Measurements from ENCODE around the gene C2CD3.
"Not testable (repeated sequence)": the region's sequence is repeated elsewhere in the genome, so short reads cannot be mapped to it uniquely, and the experiment has no call there.

C2CD3 gene

DNA sequence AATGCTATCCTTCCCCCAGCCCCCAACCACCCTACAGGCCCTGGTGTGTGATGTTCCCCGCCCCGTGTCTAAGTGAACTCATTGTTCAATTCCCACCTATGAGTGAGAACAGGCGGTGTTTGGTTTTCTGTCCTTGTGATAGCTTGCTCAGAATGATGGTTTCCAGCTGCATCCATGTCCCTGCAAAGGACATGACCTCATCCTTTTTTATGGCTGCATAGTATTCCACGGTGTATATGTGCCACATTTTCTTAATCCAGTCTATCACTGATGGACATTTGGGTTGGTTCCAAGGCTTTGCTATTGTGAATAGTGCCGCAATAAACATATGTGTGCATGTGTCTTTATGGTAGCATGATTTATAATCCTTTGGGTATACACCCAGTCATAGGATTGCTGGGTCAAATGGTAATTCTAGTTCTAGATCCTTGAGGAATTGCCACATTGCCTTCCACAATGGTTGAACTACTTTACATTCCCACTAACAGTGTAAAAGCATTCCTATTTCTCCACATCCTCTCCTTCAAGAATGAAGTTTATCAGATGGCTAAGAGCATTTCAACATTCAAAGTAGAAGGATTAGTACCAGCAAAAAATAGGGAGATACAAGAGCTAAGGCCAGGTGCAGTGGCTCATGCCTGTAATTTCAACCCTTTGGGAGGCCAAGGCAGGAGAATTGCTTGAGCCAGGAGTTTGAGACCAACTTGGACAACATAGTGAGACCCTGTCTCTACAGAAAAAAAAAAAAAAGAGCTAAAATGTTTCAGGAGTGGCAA is 50.4 kb downstream of the C2CD3 start:
- not testable (repeated sequence) for DNase-seq

DNA sequence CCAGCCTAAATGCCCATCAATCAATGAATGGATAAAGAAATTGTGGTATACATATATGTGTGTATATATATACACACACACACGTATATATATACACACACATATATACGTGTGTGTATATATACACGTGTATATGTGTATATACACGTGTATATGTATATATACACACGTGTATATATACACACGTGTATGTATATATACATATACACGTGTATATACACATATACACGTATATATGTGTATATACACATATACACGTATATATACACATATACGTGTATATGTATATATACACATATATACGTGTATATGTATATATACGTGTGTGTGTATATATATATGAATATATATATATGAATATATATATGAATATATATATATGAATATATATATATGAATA is 54.1 kb downstream of the C2CD3 start:
- DNase-seq = no peak

GRCh38 chr11:74112877-74113276 is 57.9 kb downstream of the C2CD3 start:
- DNase-seq = no peak

GRCh38 chr11:74106124-74106523 is 64.7 kb downstream of the C2CD3 start:
- no peak for DNase-seq

DNA sequence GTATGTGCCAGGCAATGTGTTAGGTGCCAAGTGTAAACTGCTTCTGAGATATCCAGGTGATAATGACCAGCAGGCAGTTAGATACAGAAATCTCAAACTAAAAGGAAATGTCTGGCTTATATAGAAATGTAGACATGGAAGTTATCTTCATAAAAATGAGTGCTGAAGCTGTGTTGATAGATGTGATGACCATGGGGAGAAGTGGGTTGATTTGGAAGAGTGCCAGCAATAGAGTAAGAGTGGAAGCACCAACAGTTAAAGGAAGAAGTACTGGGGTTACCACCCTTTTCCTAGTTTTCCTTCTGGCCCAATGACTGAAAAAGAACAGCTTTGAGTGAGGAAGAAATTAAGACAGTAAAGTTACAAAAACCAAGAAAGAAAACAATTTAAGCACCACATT is 68.5 kb downstream of the C2CD3 start:
- no peak for DNase-seq

GRCh38 chr11:74100735-74101134 is 70.1 kb downstream of the C2CD3 start:
- no peak for DNase-seq

- DNase-seq = no peak
These were observed 70.6 kb downstream of the C2CD3 start for GRCh38 chr11:74100231-74100630.

DNA sequence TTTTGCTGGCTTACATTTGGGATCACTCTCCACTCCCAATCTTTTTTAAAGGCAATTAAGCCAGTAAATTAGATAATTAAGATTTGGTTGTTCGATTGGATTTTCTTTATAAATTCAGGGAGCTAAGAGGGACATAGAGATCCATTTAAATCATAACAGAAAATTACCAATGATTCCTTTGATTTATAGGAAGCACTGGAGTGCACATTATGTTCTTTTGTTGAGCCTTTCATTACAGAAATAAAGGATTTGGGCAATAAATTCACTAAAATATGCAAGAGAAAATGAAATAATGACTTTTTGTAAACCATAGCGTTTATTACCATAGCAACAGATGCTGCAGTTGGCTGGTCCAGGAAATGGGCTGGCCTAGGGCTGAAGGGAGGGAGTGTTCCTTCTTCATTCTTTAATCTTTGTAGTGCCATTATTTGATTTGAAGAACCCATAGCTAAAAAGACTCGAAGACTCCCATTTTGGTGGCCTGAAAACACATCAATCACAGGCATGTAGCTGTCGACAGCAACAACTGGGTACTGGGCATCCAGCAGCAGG is 73.0 kb downstream of the C2CD3 start:
- DNase-seq = no peak

DNA sequence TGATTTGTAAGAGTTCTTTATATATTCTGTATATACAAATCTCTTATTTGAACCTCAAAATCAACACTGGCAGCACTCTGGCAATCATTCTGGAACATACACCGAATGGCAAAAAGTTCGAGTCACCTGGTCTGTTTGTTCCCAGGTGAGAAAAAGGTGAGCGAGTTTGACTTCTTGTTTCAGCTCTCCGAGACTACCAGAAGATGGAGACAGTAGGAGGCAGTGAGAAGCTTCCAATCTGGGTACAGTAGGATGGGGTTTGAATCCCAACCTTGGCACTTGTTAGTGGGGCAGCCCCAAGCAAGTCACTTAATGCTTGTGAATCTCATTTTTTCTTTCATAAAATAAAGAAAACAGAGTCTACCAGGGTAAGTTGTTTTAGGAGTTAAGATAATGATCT is 76.4 kb downstream of the C2CD3 start:
- DNase-seq = no peak

DNA sequence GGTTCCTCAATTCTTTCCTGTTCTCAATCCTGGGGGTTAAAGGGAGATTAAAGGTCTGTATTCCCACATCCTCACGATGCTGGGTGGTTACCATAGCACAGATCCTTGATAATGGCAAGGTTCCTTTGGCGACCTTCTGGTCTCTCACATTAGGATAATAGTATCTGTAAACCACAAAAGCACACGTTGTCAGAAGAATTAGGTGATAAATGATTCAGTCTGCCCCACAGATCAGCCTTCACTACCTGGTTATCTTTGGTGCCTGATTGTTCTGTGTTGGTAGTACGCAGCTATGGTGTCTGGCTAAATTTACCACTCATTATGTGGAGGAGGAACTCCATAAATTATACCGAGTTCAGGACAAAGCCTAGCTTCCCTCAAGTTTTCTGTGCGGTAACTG is 78.4 kb downstream of the C2CD3 start:
- DNase-seq = no peak

- no peak for DNase-seq
These were observed 79.3 kb downstream of the C2CD3 start for GRCh38 chr11:74091549-74091948.

DNA sequence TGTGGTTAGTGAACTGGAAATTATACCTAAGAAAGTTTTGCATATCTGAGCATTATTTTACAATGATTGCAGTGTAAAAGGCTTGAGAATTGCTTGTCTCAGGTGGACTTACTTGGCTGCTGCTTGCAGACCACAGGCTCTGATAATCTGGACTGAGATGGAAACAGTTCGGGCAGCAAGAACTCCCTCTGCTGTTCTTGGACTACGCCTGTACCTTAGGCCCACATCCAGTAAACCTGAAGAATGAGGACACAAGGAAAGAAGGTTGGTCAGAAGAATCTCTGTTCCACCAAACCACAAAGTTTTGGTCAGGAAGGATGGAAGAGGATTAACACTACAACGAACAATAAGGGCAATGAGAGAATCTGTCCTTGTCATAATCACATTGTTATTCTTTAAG is 80.1 kb downstream of the C2CD3 start:
- no peak for DNase-seq

- DNase-seq = no peak
These were observed 84.4 kb downstream of the C2CD3 start for GRCh38 chr11:74086242-74086884.

- DNase-seq = no peak
These were observed 85.3 kb downstream of the C2CD3 start for GRCh38 chr11:74085542-74085892.

DNA sequence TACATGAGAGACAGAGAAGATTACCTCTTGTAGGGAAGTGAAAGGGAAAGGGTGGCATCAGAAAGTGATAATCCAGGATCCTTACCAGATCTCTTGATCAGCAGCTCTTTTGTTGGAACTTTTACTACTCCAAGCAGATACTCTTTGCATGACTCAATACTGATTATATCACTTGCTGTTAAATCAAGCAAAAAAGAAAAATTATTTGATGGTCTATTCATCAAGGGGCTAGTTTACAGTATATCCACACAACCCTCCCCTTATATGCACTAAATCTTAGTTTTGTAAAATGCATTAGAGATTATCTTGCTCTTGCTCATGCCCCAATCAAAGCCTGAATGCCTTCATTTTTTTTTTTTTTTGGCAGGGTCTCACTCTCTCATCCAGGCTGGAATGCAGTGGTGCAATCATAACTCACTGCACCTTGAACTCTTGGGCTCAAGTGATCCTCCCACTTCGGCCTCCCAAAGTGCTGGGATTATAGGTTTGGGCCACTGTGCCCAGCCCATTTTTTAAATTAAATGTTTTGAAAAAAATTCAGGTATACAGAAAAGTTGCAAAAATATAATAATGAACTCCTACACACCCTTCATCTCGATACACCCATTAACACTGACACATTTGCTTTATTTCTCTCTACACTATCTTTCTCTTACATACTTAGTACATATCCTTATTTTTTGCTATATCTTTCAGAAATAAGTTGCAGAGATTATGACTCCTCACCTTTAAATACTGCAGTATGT is 85.8 kb downstream of the C2CD3 start:
- DNase-seq = no peak

DNA sequence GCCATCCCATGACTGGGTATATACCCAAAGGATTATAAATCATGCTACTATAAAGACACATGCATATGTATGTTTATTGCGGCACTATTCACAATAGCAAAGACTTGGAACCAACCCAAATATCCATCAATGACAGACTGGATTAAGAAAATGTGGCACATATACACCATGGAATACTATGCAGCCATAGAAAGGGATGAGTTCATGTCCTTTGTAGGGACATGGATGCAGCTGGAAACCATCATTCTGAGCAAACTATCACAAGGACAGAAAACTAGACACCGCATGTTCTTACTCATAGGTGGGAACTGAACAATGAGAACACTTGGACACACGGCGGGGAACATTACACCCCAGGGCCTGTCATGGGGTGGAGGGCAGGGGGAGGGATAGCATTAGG is 86.9 kb downstream of the C2CD3 start:
- DNase-seq = not testable (repeated sequence)

DNA sequence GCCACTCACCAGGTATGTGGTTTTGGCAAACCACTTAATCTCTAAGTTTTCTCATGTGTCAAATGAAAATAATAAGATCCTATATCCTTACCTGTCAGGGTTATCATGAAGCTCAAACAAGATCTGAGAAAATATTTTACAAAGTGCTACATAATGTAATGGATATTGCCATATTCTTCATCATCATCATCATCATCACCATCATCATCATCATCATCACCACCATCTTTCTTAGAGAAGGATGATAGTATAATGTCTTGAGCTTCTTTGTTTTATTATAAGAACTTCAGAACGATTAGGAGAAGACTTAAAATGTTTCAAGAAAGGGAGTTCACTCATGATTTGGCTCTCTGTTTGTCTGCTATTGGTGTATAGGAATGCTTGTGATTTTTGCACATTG is 89.4 kb downstream of the C2CD3 start:
- no peak for DNase-seq

DNA sequence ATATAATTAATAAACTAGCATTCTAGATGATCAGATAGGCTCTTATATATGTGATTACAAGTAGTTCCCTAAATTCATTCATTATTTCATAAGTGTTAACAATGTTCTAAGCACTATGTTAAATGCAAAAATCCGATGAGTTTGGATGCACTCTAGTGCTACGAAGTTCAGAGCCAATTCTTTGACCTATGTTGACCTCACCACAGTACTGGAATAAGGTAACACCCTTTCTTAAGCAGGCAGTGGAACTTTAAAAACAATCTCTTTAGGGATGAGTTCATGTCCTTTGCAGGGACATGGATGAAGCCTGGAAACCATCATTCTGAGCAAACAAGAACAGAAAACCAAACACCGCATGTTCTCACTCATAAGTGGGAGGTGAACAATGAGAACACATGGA is 93.6 kb downstream of the C2CD3 start:
- DNase-seq = no peak

GRCh38 chr11:74072721-74073120 is 98.1 kb downstream of the C2CD3 start:
- DNase-seq = no peak

- DNase-seq = no peak
These were observed 98.5 kb downstream of the C2CD3 start for GRCh38 chr11:74072286-74072685.

- no peak for DNase-seq
These were observed 99.9 kb downstream of the C2CD3 start for GRCh38 chr11:74070723-74071492.

- no peak for DNase-seq
These were observed 101.4 kb downstream of the C2CD3 start for GRCh38 chr11:74069146-74070046.
